Measurements from ENCODE around the gene NPY2R. TPM values are rescaled to one million over a fixed set of nuclear protein-coding genes. Genes with fewer than 3 reads are reported as not detected.

The NPY2R gene
- total RNA-seq, 2 donors from 2014 or later = under 0.01 TPM; not detected in 1

DNA sequence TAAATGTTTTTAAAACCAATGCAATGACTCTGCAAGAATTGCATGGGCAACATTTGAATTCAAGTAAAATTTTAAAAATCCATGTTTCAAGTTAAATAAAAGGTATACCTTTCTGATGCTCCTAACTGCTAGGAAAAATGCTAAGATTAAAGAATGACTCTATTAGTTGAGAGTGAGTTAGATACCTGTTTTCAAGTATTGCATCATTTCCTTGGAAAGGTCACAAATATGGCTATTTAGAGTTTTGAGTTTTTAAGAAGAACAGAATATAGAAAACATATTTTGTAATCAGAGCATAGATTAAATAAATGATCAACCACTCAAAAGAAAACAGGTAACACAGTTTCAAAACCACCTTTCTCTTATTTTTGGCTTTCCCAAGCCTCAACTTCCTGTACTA, 18.3 kb upstream of the NPY2R start:
- ATAC-seq (no peak), DNase-seq (no peak)
- H3K4me1 ChIP-seq = no peaks in the 10 kb centered on the region
- H3K27me3 ChIP-seq = no peaks in the 10 kb centered on the region
- no peaks in the 10 kb centered on the region for H3K36me3 ChIP-seq (replicated peaks in 1 of 2; ENCODE audit: insufficient read depth in 1 of 2, low read depth in 2 of 2)
- no peaks in the 10 kb centered on the region for H3K9me3 ChIP-seq
- intact Hi-C loops (cut with DNase I) = no loop called here
- TF ChIP-seq, protein P1, sequence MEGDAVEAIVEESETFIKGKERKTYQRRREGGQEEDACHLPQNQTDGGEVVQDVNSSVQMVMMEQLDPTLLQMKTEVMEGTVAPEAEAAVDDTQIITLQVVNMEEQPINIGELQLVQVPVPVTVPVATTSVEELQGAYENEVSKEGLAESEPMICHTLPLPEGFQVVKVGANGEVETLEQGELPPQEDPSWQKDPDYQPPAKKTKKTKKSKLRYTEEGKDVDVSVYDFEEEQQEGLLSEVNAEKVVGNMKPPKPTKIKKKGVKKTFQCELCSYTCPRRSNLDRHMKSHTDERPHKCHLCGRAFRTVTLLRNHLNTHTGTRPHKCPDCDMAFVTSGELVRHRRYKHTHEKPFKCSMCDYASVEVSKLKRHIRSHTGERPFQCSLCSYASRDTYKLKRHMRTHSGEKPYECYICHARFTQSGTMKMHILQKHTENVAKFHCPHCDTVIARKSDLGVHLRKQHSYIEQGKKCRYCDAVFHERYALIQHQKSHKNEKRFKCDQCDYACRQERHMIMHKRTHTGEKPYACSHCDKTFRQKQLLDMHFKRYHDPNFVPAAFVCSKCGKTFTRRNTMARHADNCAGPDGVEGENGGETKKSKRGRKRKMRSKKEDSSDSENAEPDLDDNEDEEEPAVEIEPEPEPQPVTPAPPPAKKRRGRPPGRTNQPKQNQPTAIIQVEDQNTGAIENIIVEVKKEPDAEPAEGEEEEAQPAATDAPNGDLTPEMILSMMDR (IDR thresholded peaks at IDR 0.05) = no peak
- no peak for TF ChIP-seq POLR2A (IDR thresholded peaks at IDR 0.05)
- H3K27ac ChIP-seq = no peak overlapping the region
- H3K4me3 ChIP-seq = no peak overlapping the region

DNA sequence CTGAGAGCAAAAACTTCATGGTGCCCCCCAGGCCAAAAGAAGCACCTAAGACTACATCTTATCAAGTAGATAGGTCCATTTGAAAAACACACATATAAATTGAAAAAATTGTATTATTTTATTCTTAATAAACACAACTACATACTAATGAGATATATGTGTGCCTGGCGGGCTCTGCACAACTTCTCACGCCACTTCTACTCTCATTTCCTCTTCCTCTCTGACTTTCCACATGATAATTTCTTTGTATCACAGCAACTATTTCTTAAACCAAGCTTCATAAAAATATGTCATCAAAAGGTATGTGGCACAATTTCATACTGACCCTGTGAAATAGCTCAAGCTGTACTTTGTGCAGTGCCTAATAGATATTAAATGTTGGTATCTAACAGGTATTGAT, 10.7 kb upstream of the NPY2R start:
- Histone ChIP-seq H3K27me3 (no peaks in the 10 kb centered on the region), H3K36me3 (replicated peaks in 1 of 2; ENCODE audit: insufficient read depth in 1 of 2, low read depth in 2 of 2) (no peaks in the 10 kb centered on the region), H3K4me3 (no peak overlapping the region), H3K9me3 (no peaks in the 10 kb centered on the region), H3K27ac (no peak overlapping the region), H3K4me1 (no peaks in the 10 kb centered on the region)
- 89 to 94% methylated on average over 2 of the region's 2 CpGs for WGBS, 2 donors
- no peak for ATAC-seq
- intact Hi-C loops (cut with DNase I) = no loop called here
- TF ChIP-seq, protein P1 (IDR thresholded peaks at IDR 0.05) = no peak
- no peak for DNase-seq

DNA sequence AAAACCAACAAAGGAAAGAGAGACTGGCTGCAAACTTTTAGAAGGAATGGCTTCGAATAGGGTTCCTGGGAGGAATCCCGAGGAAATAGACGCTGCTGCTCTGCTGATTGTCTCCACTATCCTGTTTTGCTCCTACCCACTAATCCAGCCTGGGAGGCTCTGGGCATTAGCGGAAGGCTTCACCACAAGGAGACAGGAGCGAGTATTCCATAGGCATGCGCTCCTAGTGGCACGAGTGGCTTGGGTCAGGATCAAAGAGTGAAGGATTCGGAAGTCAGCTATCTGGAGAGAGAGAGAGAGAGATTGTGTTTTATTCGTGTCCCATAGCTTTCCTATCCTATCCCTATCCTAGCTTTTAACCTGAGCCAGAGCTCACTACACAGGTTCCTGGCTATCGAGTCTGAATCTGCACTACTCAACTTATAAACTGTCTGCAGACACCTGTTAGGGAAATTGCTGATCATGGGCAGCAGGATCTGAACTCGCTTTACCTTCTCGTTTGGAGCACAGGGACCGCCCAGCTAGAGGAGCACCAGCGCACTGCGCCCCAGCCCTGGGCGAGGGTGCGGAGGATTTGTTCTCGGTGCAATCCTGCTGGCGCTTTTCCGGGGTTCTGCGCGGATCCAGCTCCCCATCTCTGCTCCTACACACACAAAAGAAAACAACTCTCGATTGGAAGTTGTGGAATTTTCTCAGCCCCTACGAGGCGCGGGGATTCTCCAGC, 740 bp upstream of the NPY2R start:
- Histone ChIP-seq H3K27ac (no peak overlapping the region), H3K27me3 (peaks cover 0 to 12% of the 10 kb centered on the region in 2 donors), H3K36me3 (replicated peaks in 1 of 2; ENCODE audit: insufficient read depth in 1 of 2, low read depth in 2 of 2) (no peaks in the 10 kb centered on the region), H3K4me1 (peaks cover 18% of the 10 kb centered on the region), H3K9me3 (no peaks in the 10 kb centered on the region), H3K4me3 (peak overlapping the region in 1 of 2 donors; percentile 31)
- intact Hi-C loops (cut with DNase I) = no loop called here
- DNase-seq (peak in 2 of 4 donors; percentile 2 to 34), ATAC-seq (peak; percentile 53)
- 1 to 2% methylated on average over 23 to 26 of the region's 26 CpGs for WGBS, 2 donors
- TF ChIP-seq, protein P1 (IDR thresholded peaks at IDR 0.05) = peak in 3 of 7 experiments; percentile 34 to 41 (median 34)
- no peak for TF ChIP-seq POLR2A (IDR thresholded peaks at IDR 0.05)

DNA sequence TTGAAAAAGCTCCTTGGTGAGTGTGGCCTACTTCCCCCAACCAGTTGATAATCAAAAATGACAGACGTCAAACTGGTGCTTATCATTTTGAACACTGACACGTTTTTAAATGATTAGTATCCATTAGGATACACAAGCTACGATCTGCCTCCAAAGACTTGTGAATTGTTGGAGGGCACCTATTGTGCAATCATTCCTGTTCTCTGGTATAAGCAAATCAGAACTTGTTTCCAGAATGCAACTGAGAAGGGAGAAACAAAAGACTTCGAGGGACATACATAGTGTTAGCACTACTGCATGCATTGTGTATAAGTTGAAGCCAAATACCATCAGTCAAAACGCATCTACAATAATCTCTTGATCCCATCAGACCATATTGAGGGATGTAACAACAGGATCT, 11.6 kb downstream of the NPY2R start:
- WGBS, 2 donors = 55% methylated on average over 5 of the region's 5 CpGs
- Histone ChIP-seq H3K27me3 (no peaks in the 10 kb centered on the region), H3K4me3 (no peak overlapping the region), H3K36me3 (replicated peaks in 1 of 2; ENCODE audit: insufficient read depth in 1 of 2, low read depth in 2 of 2) (no peaks in the 10 kb centered on the region), H3K9me3 (no peaks in the 10 kb centered on the region), H3K4me1 (no peaks in the 10 kb centered on the region), H3K27ac (no peak overlapping the region)
- TF ChIP-seq POLR2A (IDR thresholded peaks at IDR 0.05) = no peak
- TF ChIP-seq, protein P1 (IDR thresholded peaks at IDR 0.05) = no peak
- intact Hi-C loops (cut with DNase I) = no loop called here
- no peak for DNase-seq
- no peak for ATAC-seq

DNA sequence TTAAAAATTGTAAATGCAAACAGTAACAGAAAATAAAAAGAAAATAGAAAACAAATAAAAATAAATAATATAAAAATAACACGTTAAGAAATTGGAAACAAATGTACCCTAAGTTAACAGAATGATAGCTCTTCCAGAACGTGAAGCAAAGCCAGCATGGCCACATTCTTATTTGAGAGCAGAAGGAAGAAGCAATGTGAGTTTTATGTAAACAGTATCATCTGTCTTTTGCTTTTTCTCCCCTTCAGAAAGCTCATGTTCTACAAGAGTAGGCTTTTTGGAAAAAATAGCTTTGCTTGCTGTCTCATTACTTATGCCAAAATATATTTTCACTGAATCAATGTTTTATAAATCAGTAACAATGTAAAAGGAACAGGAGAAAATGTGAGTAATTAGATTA, 18.7 kb downstream of the NPY2R start:
- 19 to 25% methylated on average over 2 of the region's 2 CpGs for WGBS, 2 donors
- no peaks in the 10 kb centered on the region for H3K36me3 ChIP-seq (replicated peaks in 1 of 2; ENCODE audit: insufficient read depth in 1 of 2, low read depth in 2 of 2)
- H3K4me1 ChIP-seq = no peaks in the 10 kb centered on the region
- no peak for ATAC-seq
- intact Hi-C loops (cut with DNase I) = no loop called here
- DNase-seq = no peak
- no peak overlapping the region for H3K4me3 ChIP-seq
- H3K9me3 ChIP-seq = no peaks in the 10 kb centered on the region
- TF ChIP-seq POLR2A (IDR thresholded peaks at IDR 0.05) = no peak
- TF ChIP-seq, protein P1 (IDR thresholded peaks at IDR 0.05) = no peak
- no peak overlapping the region for H3K27ac ChIP-seq
- H3K27me3 ChIP-seq = no peaks in the 10 kb centered on the region

All from body of pancreas (tissue), 4 donors.